PC-9 (cell line): Measurements from ENCODE around the gene TOPORS.

Source experiments
- EZH2 ChIP-seq: fragments of 200-600 bp; sonication (generic); IDR thresholded peaks from 2 replicates; pipeline ENCODE4 v1.8.0; 2017; ENCODE audit warnings: antibody characterized with exemption, low read depth
- TF ChIP-seq, protein P1 (sequence below): fragments of 200-600 bp; sonication (generic); conservative IDR thresholded peaks from 2 replicates; pipeline ENCODE4 v1.6.1; 2017; ENCODE audit warnings: mixed run types, antibody characterized with exemption, mild to moderate bottlenecking, moderate library complexity

DNA sequence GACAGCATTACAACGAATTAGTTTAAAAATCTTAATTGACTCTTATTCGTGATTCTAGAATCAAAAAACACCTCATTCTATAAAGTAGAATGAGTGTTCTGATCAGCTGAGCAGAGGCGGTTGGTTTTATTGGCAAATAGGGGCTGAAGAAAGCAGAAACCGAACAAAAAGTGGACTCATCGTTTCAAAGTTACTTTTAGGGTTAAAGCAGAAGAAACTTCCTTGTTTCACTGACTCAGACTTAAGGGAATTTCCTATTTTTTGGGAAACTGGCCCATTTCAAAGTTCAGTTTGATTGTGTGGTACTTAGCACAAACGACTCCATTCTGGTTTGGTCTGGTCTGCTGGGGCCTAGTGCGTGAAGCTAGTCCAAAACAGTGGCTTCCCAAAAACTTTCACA is 21.4 kb upstream of the TOPORS start:
- TF ChIP-seq, protein P1, sequence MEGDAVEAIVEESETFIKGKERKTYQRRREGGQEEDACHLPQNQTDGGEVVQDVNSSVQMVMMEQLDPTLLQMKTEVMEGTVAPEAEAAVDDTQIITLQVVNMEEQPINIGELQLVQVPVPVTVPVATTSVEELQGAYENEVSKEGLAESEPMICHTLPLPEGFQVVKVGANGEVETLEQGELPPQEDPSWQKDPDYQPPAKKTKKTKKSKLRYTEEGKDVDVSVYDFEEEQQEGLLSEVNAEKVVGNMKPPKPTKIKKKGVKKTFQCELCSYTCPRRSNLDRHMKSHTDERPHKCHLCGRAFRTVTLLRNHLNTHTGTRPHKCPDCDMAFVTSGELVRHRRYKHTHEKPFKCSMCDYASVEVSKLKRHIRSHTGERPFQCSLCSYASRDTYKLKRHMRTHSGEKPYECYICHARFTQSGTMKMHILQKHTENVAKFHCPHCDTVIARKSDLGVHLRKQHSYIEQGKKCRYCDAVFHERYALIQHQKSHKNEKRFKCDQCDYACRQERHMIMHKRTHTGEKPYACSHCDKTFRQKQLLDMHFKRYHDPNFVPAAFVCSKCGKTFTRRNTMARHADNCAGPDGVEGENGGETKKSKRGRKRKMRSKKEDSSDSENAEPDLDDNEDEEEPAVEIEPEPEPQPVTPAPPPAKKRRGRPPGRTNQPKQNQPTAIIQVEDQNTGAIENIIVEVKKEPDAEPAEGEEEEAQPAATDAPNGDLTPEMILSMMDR, result no peak
- TF ChIP-seq EZH2, result no peak
